Fibroblast of gingiva (primary cell): ENCODE data around the gene RNF31.

Experiments
- DNase-seq: peaks from one replicate; pipeline ENCODE4 v3.0.0-alpha.2; 2011; ENCODE audit warnings: low read depth

RNF31 gene

GRCh38 chr14:24116128-24116814, 31.0 kb upstream of the RNF31 start:
- no peak for DNase-seq

GRCh38 chr14:24117179-24117578, 30.1 kb upstream of the RNF31 start:
- no peak for DNase-seq

DNA sequence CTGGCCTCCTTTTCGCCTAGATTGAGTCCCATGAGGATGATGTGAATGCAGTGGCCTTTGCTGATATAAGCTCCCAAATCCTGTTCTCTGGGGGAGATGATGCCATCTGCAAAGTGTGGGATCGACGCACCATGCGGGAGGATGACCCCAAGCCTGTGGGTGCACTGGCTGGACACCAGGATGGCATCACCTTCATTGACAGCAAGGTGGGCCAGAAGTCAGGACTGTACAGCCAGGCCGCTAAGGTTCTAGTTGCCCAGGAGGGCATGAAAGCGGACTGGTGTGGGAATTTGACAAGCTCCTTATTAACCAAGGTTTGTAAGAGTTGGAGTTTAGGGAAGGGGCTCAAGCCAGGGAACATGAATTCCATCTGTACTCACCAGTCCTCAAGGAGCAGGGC, 27.6 kb upstream of the RNF31 start:
- DNase-seq: no peak

GRCh38 chr14:24121210-24121609, 26.1 kb upstream of the RNF31 start:
- DNase-seq: no peak

- DNase-seq: no peak
These were observed 24.9 kb upstream of the RNF31 start for GRCh38 chr14:24122416-24122815.

DNA sequence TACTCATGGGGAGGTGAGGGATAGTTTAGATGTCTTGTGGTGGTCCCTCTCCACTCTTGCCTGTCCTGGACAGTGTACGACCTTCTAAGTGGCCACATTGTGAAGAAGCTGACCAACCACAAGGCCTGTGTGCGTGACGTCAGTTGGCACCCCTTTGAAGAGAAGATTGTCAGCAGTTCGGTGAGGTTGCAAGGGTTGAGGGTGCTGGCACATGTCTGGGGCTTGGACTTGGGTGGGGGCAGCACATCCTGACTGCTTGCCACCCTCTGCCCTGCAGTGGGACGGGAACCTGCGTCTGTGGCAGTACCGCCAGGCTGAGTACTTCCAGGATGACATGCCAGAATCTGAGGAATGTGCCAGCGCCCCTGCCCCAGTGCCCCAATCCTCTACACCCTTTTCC, 24.4 kb upstream of the RNF31 start:
- no peak for DNase-seq

- no peak for DNase-seq
These were observed 23.6 kb upstream of the RNF31 start for GRCh38 chr14:24123424-24124417.

DNA sequence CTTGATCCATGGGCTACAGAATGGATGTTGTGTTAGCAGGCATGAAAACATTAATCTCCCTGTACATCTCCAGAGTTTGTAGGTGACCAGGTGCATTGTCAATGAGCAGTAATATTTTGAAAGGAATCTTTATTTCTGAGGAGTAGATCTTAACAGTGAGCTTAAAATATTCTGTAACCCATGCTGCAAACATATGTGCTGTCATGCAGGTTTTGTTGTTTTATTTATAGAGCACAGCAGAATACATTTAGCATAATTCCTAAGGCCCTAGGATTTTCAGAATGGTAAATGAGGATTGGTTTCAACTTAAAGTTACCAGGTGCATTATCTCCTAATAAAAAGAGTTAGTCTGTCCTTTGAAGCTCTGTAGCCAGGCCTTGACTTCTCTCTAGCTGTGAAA, 20.4 kb upstream of the RNF31 start:
- no peak for DNase-seq

DNA sequence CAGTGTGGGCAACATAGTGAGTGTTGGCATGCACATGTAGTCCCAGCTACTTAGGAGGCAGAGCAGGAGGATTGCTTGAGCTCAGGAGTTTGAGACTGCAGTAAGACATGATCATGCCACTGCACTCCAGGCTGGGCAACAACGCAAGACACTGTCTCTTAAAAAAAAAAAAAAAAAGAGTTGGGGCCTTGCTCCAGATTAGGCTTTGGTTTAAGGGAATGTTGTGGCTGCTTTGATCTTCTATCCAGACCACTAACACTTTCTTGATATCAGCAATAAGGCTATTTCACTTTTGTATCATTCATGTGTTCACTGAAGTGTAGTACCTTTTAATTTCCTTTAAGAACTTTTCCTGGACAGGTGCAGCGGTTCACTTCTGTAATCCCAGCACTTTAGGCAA, 19.6 kb upstream of the RNF31 start:
- DNase-seq: no peak

DNA sequence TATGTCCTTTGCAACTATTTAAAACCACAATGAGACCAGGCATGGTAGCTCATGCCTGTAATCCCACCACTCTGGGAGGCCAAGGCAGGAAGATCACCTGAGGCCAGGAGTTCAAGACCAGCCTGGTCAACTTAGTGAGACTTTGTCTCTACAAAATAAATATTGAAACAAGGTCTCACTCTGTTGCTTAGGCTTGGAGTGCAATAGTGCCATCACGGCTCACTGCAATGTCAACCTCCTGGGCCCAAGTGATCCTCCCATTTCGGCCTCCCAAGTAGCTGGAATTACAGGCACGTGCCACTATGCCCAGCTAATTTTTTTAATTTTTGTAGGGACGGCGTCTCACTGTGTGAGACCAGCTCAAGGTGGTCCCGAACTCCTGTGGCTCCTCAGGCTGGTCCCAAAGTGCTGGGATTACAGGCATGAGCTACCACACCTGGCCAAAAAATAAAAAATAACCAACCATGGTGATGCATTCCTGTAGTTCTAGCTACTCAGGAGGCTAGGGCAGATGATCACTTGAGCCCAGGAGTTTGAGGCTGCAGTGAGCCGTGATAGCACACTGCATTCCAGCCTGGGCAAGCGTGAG, 17.8 kb upstream of the RNF31 start:
- no peak for DNase-seq

DNA sequence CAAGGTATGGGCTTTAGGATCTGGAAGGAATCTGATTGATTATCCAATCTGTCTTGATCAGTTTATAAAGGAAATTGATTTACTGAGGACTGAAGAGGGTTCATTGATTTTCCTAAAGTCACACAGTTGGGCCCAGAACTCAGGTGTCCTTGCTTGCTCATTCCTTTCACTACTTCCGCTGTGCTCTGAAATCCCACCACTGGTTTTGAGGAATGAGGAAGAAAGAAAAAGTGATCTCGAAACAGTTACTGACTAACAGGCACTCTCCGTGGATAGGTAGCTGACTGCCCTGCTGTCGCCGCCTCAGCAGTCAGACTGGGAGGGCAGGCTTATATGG, 16.9 kb upstream of the RNF31 start, which contains the start of gene FITM1:
TSS of gene FITM1 (plus strand) at position 280 of the 337 bp plus-strand sequence. CDS start 905 bp downstream, outside the sequence.
- no peak for DNase-seq

GRCh38 chr14:24130717-24131548, 16.4 kb upstream of the RNF31 start:
- DNase-seq: no peak

GRCh38 chr14:24131549-24131966, 15.7 kb upstream of the RNF31 start:
- DNase-seq: no peak

DNA sequence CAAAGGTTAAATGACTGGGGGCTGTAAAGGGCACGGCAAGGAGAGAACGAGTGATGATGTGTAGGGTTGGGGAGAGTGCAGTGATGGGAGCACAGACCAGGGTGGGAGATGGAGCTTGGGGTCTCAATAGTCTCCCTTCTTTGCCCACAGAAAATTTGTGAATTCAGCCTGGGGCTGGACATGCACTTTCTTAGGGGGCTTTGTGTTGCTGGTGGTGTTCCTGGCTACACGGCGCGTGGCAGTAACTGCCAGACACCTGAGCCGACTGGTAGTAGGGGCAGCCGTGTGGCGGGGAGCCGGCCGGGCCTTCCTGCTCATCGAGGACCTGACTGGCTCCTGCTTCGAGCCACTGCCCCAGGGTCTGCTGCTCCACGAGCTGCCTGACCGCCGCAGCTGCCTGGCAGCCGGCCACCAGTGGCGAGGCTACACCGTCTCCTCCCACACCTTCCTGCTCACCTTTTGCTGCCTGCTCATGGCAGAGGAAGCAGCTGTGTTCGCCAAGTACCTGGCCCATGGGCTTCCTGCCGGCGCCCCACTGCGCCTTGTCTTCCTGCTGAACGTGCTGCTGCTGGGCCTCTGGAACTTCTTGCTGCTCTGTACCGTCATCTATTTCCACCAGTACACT, 15.1 kb upstream of the RNF31 start:
- DNase-seq: no peak

- no peak for DNase-seq
These were observed 14.3 kb upstream of the RNF31 start for GRCh38 chr14:24132976-24133375.

DNA sequence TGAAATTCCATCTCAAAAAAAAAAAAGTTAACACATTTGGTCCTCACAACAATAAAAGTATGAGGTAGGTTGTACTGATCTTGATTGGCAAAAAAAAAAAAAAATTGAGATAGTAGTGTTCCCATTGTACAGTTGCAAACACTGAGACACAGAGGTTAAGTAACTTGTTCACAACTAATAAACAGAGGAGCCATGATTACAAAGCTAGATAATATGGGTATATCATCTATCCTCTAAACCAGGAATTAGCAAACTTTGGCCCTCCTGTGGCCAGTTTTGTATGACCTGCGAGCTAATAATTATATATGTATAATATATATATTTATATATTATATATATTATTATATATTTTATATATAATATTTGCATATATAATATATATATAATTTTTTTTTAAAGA, 13.6 kb upstream of the RNF31 start:
- no peak for DNase-seq

GRCh38 chr14:24135584-24135833, 11.8 kb upstream of the RNF31 start:
- no peak for DNase-seq

- peak; percentile 83 for DNase-seq
These were observed 11.2 kb upstream of the RNF31 start, which contains the start of gene PSME1 for GRCh38 chr14:24135834-24136683. Gene PSME1, plus strand, starts transcription at chr14:24136194. Its CDS starts 69 bp downstream, at chr14:24136263.

DNA sequence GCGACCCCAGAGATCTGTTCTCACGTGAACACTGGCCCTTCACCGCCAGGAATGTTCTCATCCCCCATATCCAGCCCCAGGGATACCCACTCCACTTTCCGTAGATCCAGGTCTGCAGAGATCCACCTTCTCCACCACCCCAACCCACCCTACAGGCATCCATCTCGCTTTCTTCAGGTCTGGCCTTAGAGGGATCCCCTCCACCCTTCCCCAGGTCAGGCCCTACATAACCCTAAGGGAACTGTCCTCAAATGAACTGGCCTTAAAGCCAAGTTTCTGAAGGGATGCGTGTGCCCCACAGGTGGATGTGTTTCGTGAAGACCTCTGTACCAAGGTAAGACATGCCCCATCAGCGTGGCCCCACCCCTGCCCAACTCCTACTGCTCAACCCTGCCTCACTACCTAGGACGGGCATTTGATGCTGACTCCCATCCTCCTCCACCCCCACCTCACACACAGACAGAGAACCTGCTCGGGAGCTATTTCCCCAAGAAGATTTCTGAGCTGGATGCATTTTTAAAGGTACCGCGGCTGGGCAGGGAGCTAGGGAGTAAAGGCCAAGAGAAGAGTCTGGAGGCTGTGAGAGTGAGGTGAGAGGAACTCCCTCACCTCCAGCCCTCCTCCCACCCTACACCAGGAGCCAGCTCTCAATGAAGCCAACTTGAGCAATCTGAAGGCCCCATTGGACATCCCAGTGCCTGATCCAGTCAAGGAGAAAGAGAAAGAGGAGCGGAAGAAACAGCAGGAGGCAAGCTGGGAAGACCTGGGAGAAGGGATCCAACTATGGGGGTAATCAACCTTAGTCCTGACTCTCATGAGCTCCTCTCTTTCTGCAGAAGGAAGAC, 10.4 kb upstream of the RNF31 start:
- DNase-seq: no peak
